Measurements from ENCODE around the gene SCFD2. TPM values are rescaled to one million over a fixed set of nuclear protein-coding genes. Genes with fewer than 3 reads are reported as not detected.

SCFD2 gene
- total RNA-seq, 1 experiment from 2014 or later: 19.2 TPM

DNA sequence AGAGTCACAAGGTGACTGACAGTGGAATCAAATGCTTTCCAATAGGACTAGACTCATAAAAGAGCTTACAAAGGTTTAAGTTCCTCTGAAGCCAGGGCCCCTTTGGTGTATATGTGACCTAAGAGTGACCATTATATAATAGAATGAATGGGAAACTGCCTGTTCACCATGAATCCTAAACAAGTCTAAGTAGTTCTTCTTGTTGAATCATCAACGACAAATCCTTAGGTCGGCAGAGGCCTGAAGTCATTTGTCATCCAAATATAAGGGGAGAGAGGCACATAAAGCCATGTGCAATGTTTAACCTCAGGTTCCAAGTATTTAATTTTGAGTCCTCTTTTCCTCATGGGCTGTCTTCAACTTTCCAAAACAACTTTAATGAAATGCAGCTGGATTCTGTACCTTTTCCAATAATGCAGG, 381.4 kb downstream of the SCFD2 start:
- intact Hi-C loops (cut with micrococcal nuclease): loop anchor here (5.0 kb wide), 1 partner anchor 317 kb away; no protein-coding TSS in a partner anchor
- Mint-ChIP-seq H3K4me1 (ENCODE audit: insufficient read depth, unreplicated experiment) (no peaks in the 10 kb centered on the region), H3K4me3 (ENCODE audit: unreplicated experiment) (no peak overlapping the region), H3K36me3 (ENCODE audit: insufficient read depth, unreplicated experiment) (no peaks in the 10 kb centered on the region), H3K27ac (ENCODE audit: low read depth, unreplicated experiment) (no peak overlapping the region), H3K9me3 (ENCODE audit: unreplicated experiment) (no peaks in the 10 kb centered on the region), H3K27me3 (ENCODE audit: insufficient read depth, unreplicated experiment) (no peaks in the 10 kb centered on the region)
- DNase-seq (ENCODE audit: unreplicated experiment): no peak
- POLR2A ChIA-PET: interaction anchor here (0.5 to 1.4 kb wide), 3 partner anchors 285 to 1249 kb away, joined by 3 to 6 read pairs (median 3); no protein-coding TSS in a partner anchor
- TF ChIP-seq CTCF (IDR thresholded peaks at IDR 0.05; ENCODE audit: unreplicated experiment): no peak
- CTCF ChIA-PET: interaction anchor here (0.7 to 7.5 kb wide), 24 partner anchors 9 to 1949 kb away, joined by 3 to 244 read pairs (median 4); partner anchors contain the start of gene PDGFRA
- BruUV-seq (replicated peaks): no TSS peak

GRCh38 chr4:52983563-52984303, 382.1 kb downstream of the SCFD2 start:
- BruUV-seq (replicated peaks): no TSS peak
- DNase-seq (ENCODE audit: unreplicated experiment): peak; percentile 77
- TF ChIP-seq CTCF (IDR thresholded peaks at IDR 0.05; ENCODE audit: unreplicated experiment): peak; percentile 50
- ChIA-PET POLR2A (interaction anchor here (0.7 to 1.4 kb wide), 3 partner anchors 326 to 1250 kb away, joined by 3 read pairs; no protein-coding TSS in a partner anchor), CTCF (interaction anchor here (0.6 to 7.5 kb wide), 44 partner anchors 10 to 1250 kb away, joined by 3 to 244 read pairs (median 4); no protein-coding TSS in a partner anchor)
- Mint-ChIP-seq H3K4me3 (ENCODE audit: unreplicated experiment) (no peak overlapping the region), H3K27ac (ENCODE audit: low read depth, unreplicated experiment) (no peak overlapping the region), H3K36me3 (ENCODE audit: insufficient read depth, unreplicated experiment) (no peaks in the 10 kb centered on the region), H3K9me3 (ENCODE audit: unreplicated experiment) (no peaks in the 10 kb centered on the region), H3K27me3 (ENCODE audit: insufficient read depth, unreplicated experiment) (no peaks in the 10 kb centered on the region), H3K4me1 (ENCODE audit: insufficient read depth, unreplicated experiment) (no peaks in the 10 kb centered on the region)
- intact Hi-C loops (cut with micrococcal nuclease): loop anchor here (1.0 to 5.0 kb wide), 4 partner anchors 271 to 1251 kb away; no protein-coding TSS in a partner anchor

DNA sequence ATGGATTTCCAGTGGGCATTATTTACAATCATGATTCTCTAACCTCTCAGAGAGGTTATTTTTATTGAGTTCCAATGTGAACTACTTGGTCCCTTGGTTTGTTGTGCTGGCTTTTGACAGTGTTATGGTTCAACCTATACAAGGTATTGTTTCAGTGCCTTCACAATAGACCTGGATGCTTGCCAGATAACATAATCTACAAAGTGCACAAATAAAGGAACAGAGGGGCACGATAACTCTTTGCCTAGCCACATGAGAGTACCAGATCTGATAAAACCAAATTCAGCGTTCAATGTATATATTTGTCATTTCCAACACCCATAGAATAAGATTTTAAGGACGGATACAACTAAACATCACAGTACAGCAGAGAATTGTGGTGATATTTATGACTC, 382.9 kb downstream of the SCFD2 start:
- no peaks in the 10 kb centered on the region for H3K4me1 Mint-ChIP-seq (ENCODE audit: insufficient read depth, unreplicated experiment)
- POLR2A ChIA-PET: interaction anchor here (0.7 to 1.8 kb wide), 4 partner anchors 262 to 437 kb away, joined by 3 to 5 read pairs (median 3); no protein-coding TSS in a partner anchor
- H3K9me3 Mint-ChIP-seq (ENCODE audit: unreplicated experiment): no peaks in the 10 kb centered on the region
- TF ChIP-seq CTCF (IDR thresholded peaks at IDR 0.05; ENCODE audit: unreplicated experiment): no peak
- CTCF ChIA-PET: interaction anchor here (0.5 to 7.5 kb wide), 48 partner anchors 11 to 1251 kb away, joined by 3 to 244 read pairs (median 4); no protein-coding TSS in a partner anchor
- no peak overlapping the region for H3K27ac Mint-ChIP-seq (ENCODE audit: low read depth, unreplicated experiment)
- no peaks in the 10 kb centered on the region for H3K27me3 Mint-ChIP-seq (ENCODE audit: insufficient read depth, unreplicated experiment)
- H3K4me3 Mint-ChIP-seq (ENCODE audit: unreplicated experiment): no peak overlapping the region
- BruUV-seq (replicated peaks): no TSS peak
- no peak for DNase-seq (ENCODE audit: unreplicated experiment)
- intact Hi-C loops (cut with micrococcal nuclease): loop anchor here (1.0 to 5.0 kb wide), 7 partner anchors 270 to 1251 kb away; no protein-coding TSS in a partner anchor
- H3K36me3 Mint-ChIP-seq (ENCODE audit: insufficient read depth, unreplicated experiment): no peaks in the 10 kb centered on the region
